Measurements from ENCODE around the gene ZNF775.

The ZNF775 gene

DNA sequence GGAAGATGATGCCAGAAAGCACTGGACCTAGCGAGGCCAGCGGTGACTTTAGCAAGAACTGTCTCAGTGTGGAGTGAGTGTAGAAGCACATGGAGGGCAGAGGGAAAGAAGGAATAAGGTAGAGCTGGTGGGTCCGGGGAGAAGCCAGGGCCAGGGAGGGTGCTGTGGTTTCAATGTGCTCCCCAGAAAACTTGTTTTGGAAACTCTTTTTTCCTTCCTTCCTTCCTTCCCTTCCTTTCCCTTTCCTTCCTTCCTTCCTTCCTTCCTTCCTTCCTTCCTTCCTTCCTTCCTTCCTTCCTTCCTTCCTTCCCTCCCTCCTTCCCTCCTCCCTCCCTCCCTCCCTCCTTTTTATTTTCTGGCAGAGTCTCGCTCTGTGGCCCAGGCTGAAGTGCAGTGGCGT is 32.2 kb upstream of the ZNF775 start:
- H3K27ac ChIP-seq = no peak overlapping the region
- TF ChIP-seq CTCF (conservative IDR thresholded peaks at IDR 0.05) = no peak

DNA sequence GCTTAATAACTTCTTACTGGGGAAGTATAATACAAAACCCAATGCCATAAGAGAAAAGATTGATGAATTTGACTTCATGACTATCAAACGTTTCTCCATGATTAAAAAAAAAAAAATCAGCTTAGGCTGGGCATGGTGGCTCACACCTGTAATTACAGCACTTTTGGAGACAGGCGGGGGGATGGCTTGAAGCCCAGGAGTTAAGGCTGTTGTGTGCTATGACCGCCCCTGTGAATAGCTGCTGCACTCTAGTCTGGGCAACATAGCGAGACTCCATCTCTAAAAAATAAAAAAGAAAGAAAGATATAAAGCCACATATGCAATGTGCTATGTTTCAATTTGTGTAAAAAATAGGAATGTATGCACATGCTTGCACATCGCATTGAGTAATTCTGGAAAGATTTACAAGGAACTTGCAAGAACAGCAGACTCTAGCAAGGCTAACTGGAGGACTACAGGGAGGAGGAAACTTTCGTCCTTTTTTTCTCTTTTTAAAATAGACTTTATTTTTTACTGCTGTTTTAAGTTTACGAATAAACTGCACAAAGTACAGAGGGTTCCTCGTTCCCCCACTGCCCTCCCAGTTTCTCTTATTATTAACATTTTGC is 27.4 kb upstream of the ZNF775 start:
- TF ChIP-seq CTCF (conservative IDR thresholded peaks at IDR 0.05) = no peak
- no peak overlapping the region for H3K27ac ChIP-seq

DNA sequence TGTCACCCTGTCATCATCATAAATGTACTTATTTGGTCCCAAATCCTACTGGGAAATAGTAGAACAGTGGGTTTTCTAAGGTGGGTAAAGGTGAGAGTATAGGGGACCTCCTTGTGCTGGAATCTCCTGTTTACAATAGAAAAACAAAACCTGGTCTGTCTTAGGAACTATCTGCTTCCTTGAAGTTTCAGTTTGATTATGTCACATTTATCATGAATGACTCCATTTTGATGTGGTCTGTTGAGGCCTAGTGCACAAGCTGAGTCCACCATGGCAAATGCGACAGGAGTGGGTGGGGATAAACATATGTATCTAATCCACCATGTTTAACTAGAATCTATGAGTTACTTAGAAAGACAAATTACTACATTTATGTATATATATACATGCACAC is 23.5 kb upstream of the ZNF775 start:
- peak overlapping the region; percentile 71 for H3K27ac ChIP-seq
- TF ChIP-seq CTCF (conservative IDR thresholded peaks at IDR 0.05) = no peak

DNA sequence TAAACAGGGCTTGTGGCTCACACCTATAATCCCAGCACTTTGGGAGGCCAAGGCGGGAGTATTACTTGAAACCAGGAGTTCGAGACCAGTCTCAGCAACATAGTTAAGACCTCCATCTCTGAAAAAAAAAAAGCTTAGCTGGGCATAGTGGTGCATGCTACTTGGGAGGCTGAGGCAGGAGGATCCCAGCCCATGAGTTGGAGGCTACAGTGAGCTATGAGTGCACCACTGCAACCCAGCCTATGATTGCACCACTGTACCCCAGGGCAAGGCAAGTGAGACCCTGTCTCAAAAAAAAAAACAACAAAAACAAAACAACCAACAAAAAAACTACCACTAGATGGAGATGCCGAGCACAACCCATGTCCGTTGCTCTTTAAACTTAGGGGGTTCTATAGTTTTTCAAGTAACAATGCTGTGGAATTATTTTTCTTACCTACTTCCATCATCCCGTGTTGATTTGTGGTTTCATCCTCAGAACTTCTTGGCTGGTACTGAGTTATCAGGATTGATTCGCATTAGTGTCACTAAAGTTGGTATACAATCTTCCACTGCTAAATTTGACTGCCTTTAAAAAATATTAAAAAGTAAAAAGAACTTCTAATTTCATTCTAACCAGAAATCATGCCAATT is 22.7 kb upstream of the ZNF775 start:
- H3K27ac ChIP-seq = peak overlapping the region; percentile 71
- peak; percentile 87 for TF ChIP-seq CTCF (conservative IDR thresholded peaks at IDR 0.05)

DNA sequence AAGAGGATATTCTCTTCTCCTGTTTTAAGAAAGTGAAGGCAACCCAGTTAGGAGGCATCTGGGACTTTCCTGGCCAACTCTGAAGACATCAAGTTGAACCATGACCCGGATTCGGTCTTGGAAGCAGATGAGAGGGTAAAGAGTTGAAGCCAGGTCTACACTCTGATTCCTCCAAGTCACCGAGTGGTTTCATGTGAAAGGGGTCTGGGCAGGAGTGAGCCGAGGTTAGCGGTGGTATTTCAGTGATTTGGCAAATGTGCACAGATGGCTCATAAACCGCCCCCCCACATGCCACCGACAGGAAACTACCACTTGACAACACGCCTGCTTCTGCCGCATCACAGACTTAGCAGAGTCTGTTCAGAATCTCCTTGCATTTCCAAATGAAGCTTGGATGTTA is 21.9 kb upstream of the ZNF775 start:
- no peak overlapping the region for H3K27ac ChIP-seq
- TF ChIP-seq CTCF (conservative IDR thresholded peaks at IDR 0.05) = no peak

DNA sequence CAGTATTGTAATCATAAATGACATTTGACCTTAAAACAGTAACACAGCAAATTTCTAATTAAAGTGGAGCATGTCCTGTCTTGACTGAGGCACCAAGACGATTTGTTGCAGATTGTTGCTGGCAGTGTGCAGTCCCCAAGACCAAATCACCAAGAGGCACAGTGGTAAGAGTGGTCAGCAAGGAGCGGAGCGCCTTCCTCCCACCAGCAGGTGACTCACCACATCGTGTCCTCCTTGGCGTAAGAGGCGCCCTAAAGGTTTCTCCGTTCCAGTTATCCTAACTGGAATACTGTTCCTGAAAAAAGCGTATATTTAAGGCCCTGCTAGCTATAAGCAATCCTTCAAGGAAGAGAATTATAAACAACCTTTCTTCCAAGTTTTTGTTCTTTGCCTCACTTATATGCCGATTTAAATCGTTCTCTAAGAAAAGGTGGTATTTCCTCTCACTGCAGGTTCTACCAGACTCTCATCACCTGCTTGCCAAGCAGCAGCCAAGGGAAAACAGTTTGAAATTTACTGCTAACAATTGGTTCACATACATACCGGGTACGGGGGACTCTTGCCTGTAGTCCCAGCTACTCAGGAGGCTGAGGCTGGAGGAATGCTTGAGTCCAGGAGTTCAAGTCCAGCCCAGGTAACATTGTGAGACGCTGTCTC is 21.2 kb upstream of the ZNF775 start:
- H3K27ac ChIP-seq = no peak overlapping the region

More for the DNA sequence above, 21.2 kb upstream of the ZNF775 start:
- TF ChIP-seq CTCF (conservative IDR thresholded peaks at IDR 0.05) = no peak

All from VCaP (cell line).